HCT116 (cell line): ENCODE measurements around the gene MMADHC. TPM values are rescaled to one million over a fixed set of nuclear protein-coding genes. Genes with fewer than 3 reads are reported as not detected.

ENCODE experiments used
- ATAC-seq: fragments of 200-7000 bp; cut with Tn5 transposase; 2 replicates; pipeline ENCODE4 v1.9.1; 2020; ENCODE audit warnings: mild to moderate bottlenecking, moderate library complexity
- BruUV-seq: library from RNA; stranded (reverse); fragments of 400-500 nt; replicated peaks from 2 replicates; lab custom pipeline; 2021; lab: Mats Ljungman, UMichigan
- CTCF ChIA-PET: fragments of 300-600 bp; sonication (Branson Sonifier 250); formaldehyde crosslinking; loops from one replicate; lab custom pipeline; 2021; ENCODE audit warnings: antibody characterized with exemption; lab: Charles Lee
- POLR2A ChIA-PET: fragments of 300-600, 350-600 bp; sonication (Branson Sonifier 250); formaldehyde crosslinking; loops from one replicate; lab custom pipeline; 2021; ENCODE audit warnings: antibody characterized with exemption; lab: Charles Lee
- RAD21 ChIA-PET, 2 experiments: fragments of 300-600 bp; sonication (Branson Sonifier 250); formaldehyde crosslinking; loops; one replicate each; lab custom pipeline; 2023; ENCODE audit warnings: low total read pairs in 2 of 2; ENCODE audit not compliant: uncharacterized antibody in 2 of 2, unreplicated experiment in 2 of 2, low non-redundant PET in 1 of 2; lab: Charles Lee
- DNase-seq: peaks from one replicate; pipeline ENCODE4 v3.0.0-alpha.2; 2010; ENCODE audit warnings: low read depth, low spot score
- H2AFZ ChIP-seq: fragments of 200-600 bp; shearing (Covaris generic), sonication (generic); 2 replicates; pipeline ENCODE4 v1.6.1; 2017; ENCODE audit warnings: low read depth, mixed run types, mixed read lengths, antibody characterized with exemption, low read length; ENCODE audit not compliant: poor library complexity, severe bottlenecking
- H3K27ac ChIP-seq: 2 replicates; pipeline ENCODE4 v1.5.1; 2012; ENCODE audit warnings: low read depth, low read length
- H3K27me3 ChIP-seq: fragments of 200-600 bp; sonication (generic); 2 replicates; pipeline ENCODE4 v1.6.1; 2016; ENCODE audit warnings: mixed run types, low read length, mixed read lengths; ENCODE audit not compliant: insufficient read depth
- H3K36me3 ChIP-seq, 2 experiments: fragments of 200-500 bp in 1 of 2; fragments of 200-600 bp in 1 of 2; sonication (Bioruptor generic) in 1 of 2; sonication (generic) in 1 of 2; 2 replicates each; pipeline versions ENCODE4 v1.5.1 to v1.6.1; 2014 to 2016; ENCODE audit warnings: low read length in 2 of 2, inconsistent platforms in 1 of 2, mixed read lengths in 1 of 2, mixed run types in 1 of 2; ENCODE audit not compliant: insufficient read depth in 2 of 2, control insufficient read depth in 1 of 2
- H3K4me1 ChIP-seq, 2 experiments: fragments of 200-600 bp in 1 of 2; sonication (generic) in 1 of 2; 2 replicates each; pipeline versions ENCODE4 v1.5.1 to v1.6.1; 2012 to 2017; ENCODE audit warnings: low read length in 2 of 2, inconsistent platforms in 1 of 2, mild to moderate bottlenecking in 1 of 2, mixed read lengths in 1 of 2, mixed run types in 1 of 2, moderate library complexity in 1 of 2; ENCODE audit not compliant: insufficient read depth in 2 of 2, control insufficient read depth in 1 of 2
- H3K4me2 ChIP-seq: fragments of 200-600 bp; sonication (generic); 2 replicates; pipeline ENCODE4 v1.6.1; 2017; ENCODE audit warnings: mixed run types, low read length, mixed read lengths
- H3K4me3 ChIP-seq, 2 experiments: fragments of 200-600 bp in 1 of 2; sonication (generic) in 1 of 2; replicated peaks in 1 of 2; 2 replicates each; pipeline ENCODE4 v1.5.1; 2011 to 2016; ENCODE audit warnings: low read length in 2 of 2, control low read depth in 1 of 2, low read depth in 1 of 2, mild to moderate bottlenecking in 1 of 2, mixed read lengths in 1 of 2, mixed run types in 1 of 2
- H3K79me2 ChIP-seq: fragments of 200-600 bp; sonication (generic); 2 replicates; pipeline ENCODE4 v1.6.1; 2017; ENCODE audit warnings: mild to moderate bottlenecking, mixed run types, low read length, moderate library complexity, mixed read lengths; ENCODE audit not compliant: insufficient read depth
- H3K9ac ChIP-seq: fragments of 200-600 bp; sonication (generic); 2 replicates; pipeline ENCODE4 v1.6.1; 2016; ENCODE audit warnings: low read length, mixed read lengths
- H3K9me2 ChIP-seq: fragments of 200-600 bp; sonication (generic), shearing (Covaris generic); 2 replicates; pipeline ENCODE4 v1.6.1; 2017; ENCODE audit warnings: mixed run types, mild to moderate bottlenecking, moderate library complexity; ENCODE audit not compliant: insufficient read depth
- H3K9me3 ChIP-seq, 2 experiments: fragments of 200-500 bp in 1 of 2; fragments of 200-600 bp in 1 of 2; sonication (Bioruptor generic) in 1 of 2; sonication (generic) in 1 of 2; 2 replicates each; pipeline ENCODE4 v1.6.1; 2014 to 2017; ENCODE audit warnings: low read length in 2 of 2, mixed read lengths in 2 of 2, inconsistent platforms in 1 of 2, low read depth in 1 of 2, mild to moderate bottlenecking in 1 of 2, mixed run types in 1 of 2, moderate library complexity in 1 of 2; ENCODE audit not compliant: control insufficient read depth in 1 of 2, insufficient read depth in 1 of 2
- H4K20me1 ChIP-seq: fragments of 200-600 bp; sonication (generic), shearing (Covaris generic); 2 replicates; pipeline ENCODE4 v1.6.1; 2017; ENCODE audit warnings: mixed run types, mild to moderate bottlenecking, moderate library complexity; ENCODE audit not compliant: insufficient read depth
- CBX3 ChIP-seq: IDR thresholded peaks from 2 replicates; pipeline ENCODE4 v1.6.1; 2012; ENCODE audit warnings: low read depth
- SIN3A ChIP-seq: IDR thresholded peaks from 2 replicates; pipeline ENCODE4 v1.6.1; 2012; ENCODE audit warnings: low read depth
- SP1 ChIP-seq: IDR thresholded peaks from 2 replicates; pipeline ENCODE4 v1.6.1; 2012; ENCODE audit warnings: low read depth
- ZNF274 ChIP-seq: fragments of 200-500 bp; sonication (Bioruptor generic); IDR thresholded peaks from 2 replicates; pipeline ENCODE4 v1.6.1; 2014; ENCODE audit warnings: mild to moderate bottlenecking, low read depth, low read length, inconsistent platforms
- intact Hi-C: fragments of 100-400 bp; cut with micrococcal nuclease; formaldehyde crosslinking; loops from 2 replicates; pipeline ENCODE4 v1.10.0; 2022
- total RNA-seq: library from RNA; stranded (reverse); gene quantifications from one replicate; pipeline ENCODE4 v1.2.1, GENCODE V29; 2021; ENCODE audit not compliant: unreplicated experiment
- TF ChIP-seq, protein P1 (sequence below): IDR thresholded peaks from 2 replicates; pipeline ENCODE4 v1.6.1; 2012
- TF ChIP-seq, protein P2 (sequence below): IDR thresholded peaks from 2 replicates; pipeline ENCODE4 v1.6.1; 2012; ENCODE audit warnings: low read depth

The MMADHC gene
- total RNA-seq, 1 experiment from 2014 or later = 135 TPM

DNA sequence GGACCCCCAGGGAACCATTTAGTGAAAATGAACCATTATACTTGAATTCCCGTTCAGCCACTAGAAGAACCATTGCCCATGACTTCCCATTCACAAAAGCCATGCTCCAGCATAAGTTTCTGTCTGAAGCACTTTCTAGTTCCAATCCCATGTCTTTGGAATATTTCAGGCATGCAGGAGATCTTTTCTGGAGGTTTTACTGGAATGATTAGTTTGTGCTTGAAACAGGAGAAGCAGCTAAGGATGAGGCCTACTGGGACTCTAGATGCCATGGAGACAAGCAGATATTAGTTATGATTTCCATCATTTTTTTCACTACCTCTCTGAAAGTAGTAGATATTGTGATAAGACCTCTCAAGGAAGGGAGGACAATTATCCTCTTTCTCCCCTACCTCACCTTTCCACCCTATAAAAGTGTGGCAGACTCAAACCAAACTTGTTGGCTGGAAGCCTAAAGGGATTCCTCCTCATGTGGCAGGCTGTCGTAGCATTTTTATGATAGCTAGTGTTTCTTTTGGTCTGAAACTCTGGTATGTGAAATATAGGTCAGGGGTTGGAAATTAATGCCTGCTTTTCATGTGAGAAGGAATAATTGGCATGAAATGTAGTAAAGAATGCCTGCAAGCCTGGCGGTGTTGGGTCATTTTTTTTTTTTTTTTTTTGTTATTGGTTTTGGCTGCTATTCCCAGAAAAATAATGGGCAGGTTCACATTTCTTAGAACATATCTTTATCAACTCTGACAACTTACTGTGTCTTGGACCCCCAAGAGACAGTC lies 29.3 kb upstream of the MMADHC start:
- DNase-seq = no peak
- H4K20me1 ChIP-seq = no peaks in the 10 kb centered on the region
- no peak overlapping the region for H3K27ac ChIP-seq
- ATAC-seq = no peak
- BruUV-seq = no TSS peak
- no peaks in the 10 kb centered on the region for H3K36me3 ChIP-seq
- TF ChIP-seq, protein P1, sequence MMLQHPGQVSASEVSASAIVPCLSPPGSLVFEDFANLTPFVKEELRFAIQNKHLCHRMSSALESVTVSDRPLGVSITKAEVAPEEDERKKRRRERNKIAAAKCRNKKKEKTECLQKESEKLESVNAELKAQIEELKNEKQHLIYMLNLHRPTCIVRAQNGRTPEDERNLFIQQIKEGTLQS = no peak
- TF ChIP-seq SIN3A = no peak
- no peak for TF ChIP-seq ZNF274
- no peak for TF ChIP-seq CBX3
- TF ChIP-seq SP1 = no peak
- TF ChIP-seq, protein P2, sequence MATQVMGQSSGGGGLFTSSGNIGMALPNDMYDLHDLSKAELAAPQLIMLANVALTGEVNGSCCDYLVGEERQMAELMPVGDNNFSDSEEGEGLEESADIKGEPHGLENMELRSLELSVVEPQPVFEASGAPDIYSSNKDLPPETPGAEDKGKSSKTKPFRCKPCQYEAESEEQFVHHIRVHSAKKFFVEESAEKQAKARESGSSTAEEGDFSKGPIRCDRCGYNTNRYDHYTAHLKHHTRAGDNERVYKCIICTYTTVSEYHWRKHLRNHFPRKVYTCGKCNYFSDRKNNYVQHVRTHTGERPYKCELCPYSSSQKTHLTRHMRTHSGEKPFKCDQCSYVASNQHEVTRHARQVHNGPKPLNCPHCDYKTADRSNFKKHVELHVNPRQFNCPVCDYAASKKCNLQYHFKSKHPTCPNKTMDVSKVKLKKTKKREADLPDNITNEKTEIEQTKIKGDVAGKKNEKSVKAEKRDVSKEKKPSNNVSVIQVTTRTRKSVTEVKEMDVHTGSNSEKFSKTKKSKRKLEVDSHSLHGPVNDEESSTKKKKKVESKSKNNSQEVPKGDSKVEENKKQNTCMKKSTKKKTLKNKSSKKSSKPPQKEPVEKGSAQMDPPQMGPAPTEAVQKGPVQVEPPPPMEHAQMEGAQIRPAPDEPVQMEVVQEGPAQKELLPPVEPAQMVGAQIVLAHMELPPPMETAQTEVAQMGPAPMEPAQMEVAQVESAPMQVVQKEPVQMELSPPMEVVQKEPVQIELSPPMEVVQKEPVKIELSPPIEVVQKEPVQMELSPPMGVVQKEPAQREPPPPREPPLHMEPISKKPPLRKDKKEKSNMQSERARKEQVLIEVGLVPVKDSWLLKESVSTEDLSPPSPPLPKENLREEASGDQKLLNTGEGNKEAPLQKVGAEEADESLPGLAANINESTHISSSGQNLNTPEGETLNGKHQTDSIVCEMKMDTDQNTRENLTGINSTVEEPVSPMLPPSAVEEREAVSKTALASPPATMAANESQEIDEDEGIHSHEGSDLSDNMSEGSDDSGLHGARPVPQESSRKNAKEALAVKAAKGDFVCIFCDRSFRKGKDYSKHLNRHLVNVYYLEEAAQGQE = no peak
- H3K9me3 ChIP-seq = no peaks in the 10 kb centered on the region
- ChIA-PET CTCF (no interaction called here), RAD21 (no interaction called here), POLR2A (no interaction called here)
- no peaks in the 10 kb centered on the region for H3K4me1 ChIP-seq
- intact Hi-C loops = no loop called here
- no peak overlapping the region for H3K4me2 ChIP-seq
- H3K9me2 ChIP-seq = no peaks in the 10 kb centered on the region
- no peak overlapping the region for H2AFZ ChIP-seq
- no peaks in the 10 kb centered on the region for H3K79me2 ChIP-seq
- no peak overlapping the region for H3K9ac ChIP-seq
- H3K4me3 ChIP-seq = no peak overlapping the region
- no peaks in the 10 kb centered on the region for H3K27me3 ChIP-seq
